Fibroblast of mammary gland (primary cell): Measurements from ENCODE around the gene CBLB.
A peak's percentile ranks its signal among the peaks of the same experiment; 100 is the strongest.
"Not testable (repeated sequence)": the region's sequence is repeated elsewhere in the genome, so short reads cannot be mapped to it uniquely, and the experiment has no call there.

Source experiments
- DNase-seq: peaks from one replicate; pipeline ENCODE4 v3.0.0-alpha.2; 2010; ENCODE audit warnings: low read depth
- H3K4me3 ChIP-seq: 2 replicates; pipeline ENCODE4 v1.5.1; 2011; ENCODE audit warnings: low read depth, mild to moderate bottlenecking, low read length, moderate library complexity; ENCODE audit not compliant: control insufficient read depth
- TF ChIP-seq, protein P1 (sequence below): conservative IDR thresholded peaks from 2 replicates; pipeline ENCODE4 v1.5.1; 2011; ENCODE audit warnings: low read depth, low read length, inconsistent platforms; ENCODE audit not compliant: control insufficient read depth, insufficient read depth

Gene CBLB

GRCh38 chr3:105729667-105730066 lies 139.1 kb downstream of the CBLB start:
- TF ChIP-seq, protein P1, sequence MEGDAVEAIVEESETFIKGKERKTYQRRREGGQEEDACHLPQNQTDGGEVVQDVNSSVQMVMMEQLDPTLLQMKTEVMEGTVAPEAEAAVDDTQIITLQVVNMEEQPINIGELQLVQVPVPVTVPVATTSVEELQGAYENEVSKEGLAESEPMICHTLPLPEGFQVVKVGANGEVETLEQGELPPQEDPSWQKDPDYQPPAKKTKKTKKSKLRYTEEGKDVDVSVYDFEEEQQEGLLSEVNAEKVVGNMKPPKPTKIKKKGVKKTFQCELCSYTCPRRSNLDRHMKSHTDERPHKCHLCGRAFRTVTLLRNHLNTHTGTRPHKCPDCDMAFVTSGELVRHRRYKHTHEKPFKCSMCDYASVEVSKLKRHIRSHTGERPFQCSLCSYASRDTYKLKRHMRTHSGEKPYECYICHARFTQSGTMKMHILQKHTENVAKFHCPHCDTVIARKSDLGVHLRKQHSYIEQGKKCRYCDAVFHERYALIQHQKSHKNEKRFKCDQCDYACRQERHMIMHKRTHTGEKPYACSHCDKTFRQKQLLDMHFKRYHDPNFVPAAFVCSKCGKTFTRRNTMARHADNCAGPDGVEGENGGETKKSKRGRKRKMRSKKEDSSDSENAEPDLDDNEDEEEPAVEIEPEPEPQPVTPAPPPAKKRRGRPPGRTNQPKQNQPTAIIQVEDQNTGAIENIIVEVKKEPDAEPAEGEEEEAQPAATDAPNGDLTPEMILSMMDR = no peak
- H3K4me3 ChIP-seq = no peak overlapping the region
- DNase-seq = peak; percentile 39

GRCh38 chr3:105728771-105729312 lies 140.0 kb downstream of the CBLB start:
- DNase-seq = no peak
- no peak overlapping the region for H3K4me3 ChIP-seq
- TF ChIP-seq, protein P1 = no peak

- not testable (repeated sequence) for DNase-seq, H3K4me3 ChIP-seq
Observed at GRCh38 chr3:105727036-105727435, 141.8 kb downstream of the CBLB start.

- H3K4me3 ChIP-seq = no peak overlapping the region
Observed at GRCh38 chr3:105722943-105723556, 145.8 kb downstream of the CBLB start.

GRCh38 chr3:105719791-105720190 lies 149.0 kb downstream of the CBLB start:
- TF ChIP-seq, protein P1 = no peak
- no peak for DNase-seq

More at GRCh38 chr3:105722943-105723556, 145.8 kb downstream of the CBLB start:
- DNase-seq = no peak
- TF ChIP-seq, protein P1 = no peak

DNA sequence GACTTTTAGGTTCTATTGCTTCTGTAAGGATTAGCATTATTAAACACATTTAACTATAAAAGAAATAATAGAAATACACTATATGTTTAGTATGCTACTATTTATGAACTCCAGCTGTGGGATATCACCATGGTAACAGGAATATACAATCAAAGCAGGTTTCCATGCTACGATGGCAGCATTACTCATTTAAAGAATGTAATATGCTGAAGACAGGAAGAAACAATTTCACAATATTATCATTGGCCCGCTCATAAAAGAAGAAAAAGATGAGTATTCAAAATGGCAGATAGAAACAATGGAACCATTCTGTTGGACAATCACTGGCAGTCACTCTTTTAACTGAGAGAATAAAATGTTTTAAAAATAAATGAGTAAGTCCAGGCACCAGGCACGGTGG lies 153.4 kb downstream of the CBLB start:
- H3K4me3 ChIP-seq = no peak overlapping the region
- TF ChIP-seq, protein P1 = no peak
- DNase-seq = peak; percentile 84

More at GRCh38 chr3:105719791-105720190, 149.0 kb downstream of the CBLB start:
- H3K4me3 ChIP-seq = no peak overlapping the region

DNA sequence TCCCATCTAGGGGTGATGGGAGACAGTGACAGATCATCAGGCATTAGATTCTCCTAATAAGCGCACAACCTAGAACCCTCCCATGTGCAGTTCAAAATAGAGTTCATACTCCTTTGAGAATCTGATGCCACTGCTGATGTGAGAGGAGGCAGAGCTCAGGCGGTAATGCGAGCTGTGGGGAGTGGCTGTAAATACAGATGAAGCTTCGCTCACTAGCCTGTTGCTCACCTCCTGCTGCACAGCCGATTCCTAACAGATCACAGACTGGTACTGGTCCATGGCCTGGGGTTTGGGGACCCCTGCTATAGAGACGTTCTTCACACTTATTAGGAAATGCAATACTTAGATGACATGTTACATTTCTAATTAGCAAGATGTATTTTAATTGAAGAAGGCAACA lies 154.4 kb downstream of the CBLB start:
- DNase-seq = no peak
- TF ChIP-seq, protein P1 = no peak
- H3K4me3 ChIP-seq = no peak overlapping the region
